ENCODE data around the gene DPP6.

DPP6 gene

DNA sequence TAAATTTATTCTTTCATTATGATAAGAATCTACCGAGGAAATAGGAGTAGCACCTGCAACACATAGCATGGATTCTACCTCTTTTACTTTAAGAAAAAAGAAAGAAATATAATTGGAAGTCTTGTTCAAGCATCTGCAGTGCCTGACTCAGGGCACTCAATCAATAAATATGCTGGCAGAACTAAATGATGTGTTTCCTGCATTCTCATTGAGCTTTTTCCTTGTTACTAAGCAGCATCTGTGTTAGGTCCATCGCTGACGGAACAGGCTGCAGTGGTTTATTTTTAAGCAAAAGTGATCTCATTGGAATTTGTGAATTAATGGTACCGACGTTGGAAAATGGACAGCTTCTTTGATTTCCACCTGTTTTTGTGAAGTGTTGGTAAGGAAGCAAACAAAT, 417.5 kb downstream of the DPP6 start:
- Histone ChIP-seq H3F3A (ENCODE audit: low read depth) (no peaks in the 10 kb centered on the region), H3K27me3 (ENCODE audit: insufficient read depth, low read length, poor library complexity, severe bottlenecking) (no peaks in the 10 kb centered on the region), H3K9me3 (ENCODE audit: insufficient read depth, low read depth, low read length) (0 out of 2 replicates have a peak, but pooled peaks cover 3% of the 10 kb centered on the region), H3K4me2 (ENCODE audit: low read depth, low read length, poor library complexity, severe bottlenecking) (no peak overlapping the region), H3K9ac (ENCODE audit: low read depth, low read length, poor library complexity, severe bottlenecking) (no peak overlapping the region), H4K20me1 (ENCODE audit: insufficient read depth, low read length, poor library complexity, severe bottlenecking) (no peaks in the 10 kb centered on the region), H3K79me2 (ENCODE audit: insufficient read depth, low read length) (no peaks in the 10 kb centered on the region), H3K4me1 (ENCODE audit: insufficient read depth, low read length, poor library complexity, severe bottlenecking) (no peaks in the 10 kb centered on the region), H3K36me3 (ENCODE audit: insufficient read depth, low read length) (no peaks in the 10 kb centered on the region), H3K9me2 (replicated peaks; ENCODE audit: low read depth, low read length) (no peaks in the 10 kb centered on the region), H3K4me3 (ENCODE audit: low read length, poor library complexity, severe bottlenecking) (no peak overlapping the region), H2AFZ (ENCODE audit: low read length) (no peak overlapping the region)
- TF ChIP-seq, protein P1, sequence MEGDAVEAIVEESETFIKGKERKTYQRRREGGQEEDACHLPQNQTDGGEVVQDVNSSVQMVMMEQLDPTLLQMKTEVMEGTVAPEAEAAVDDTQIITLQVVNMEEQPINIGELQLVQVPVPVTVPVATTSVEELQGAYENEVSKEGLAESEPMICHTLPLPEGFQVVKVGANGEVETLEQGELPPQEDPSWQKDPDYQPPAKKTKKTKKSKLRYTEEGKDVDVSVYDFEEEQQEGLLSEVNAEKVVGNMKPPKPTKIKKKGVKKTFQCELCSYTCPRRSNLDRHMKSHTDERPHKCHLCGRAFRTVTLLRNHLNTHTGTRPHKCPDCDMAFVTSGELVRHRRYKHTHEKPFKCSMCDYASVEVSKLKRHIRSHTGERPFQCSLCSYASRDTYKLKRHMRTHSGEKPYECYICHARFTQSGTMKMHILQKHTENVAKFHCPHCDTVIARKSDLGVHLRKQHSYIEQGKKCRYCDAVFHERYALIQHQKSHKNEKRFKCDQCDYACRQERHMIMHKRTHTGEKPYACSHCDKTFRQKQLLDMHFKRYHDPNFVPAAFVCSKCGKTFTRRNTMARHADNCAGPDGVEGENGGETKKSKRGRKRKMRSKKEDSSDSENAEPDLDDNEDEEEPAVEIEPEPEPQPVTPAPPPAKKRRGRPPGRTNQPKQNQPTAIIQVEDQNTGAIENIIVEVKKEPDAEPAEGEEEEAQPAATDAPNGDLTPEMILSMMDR (conservative IDR thresholded peaks at IDR 0.05; ENCODE audit: low read length): no peak
- no peak for TF ChIP-seq EZH2phosphoT487 (IDR thresholded peaks at IDR 0.05; ENCODE audit: borderline replicate concordance)

- Histone ChIP-seq H3K4me2 (ENCODE audit: low read depth, low read length, poor library complexity, severe bottlenecking) (no peak overlapping the region), H3K4me3 (ENCODE audit: low read length, poor library complexity, severe bottlenecking) (no peak overlapping the region), H3K9me2 (replicated peaks; ENCODE audit: low read depth, low read length) (no peaks in the 10 kb centered on the region), H3K4me1 (ENCODE audit: insufficient read depth, low read length, poor library complexity, severe bottlenecking) (no peaks in the 10 kb centered on the region), H3K79me2 (ENCODE audit: insufficient read depth, low read length) (no peaks in the 10 kb centered on the region), H3K36me3 (ENCODE audit: insufficient read depth, low read length) (no peaks in the 10 kb centered on the region), H4K20me1 (ENCODE audit: insufficient read depth, low read length, poor library complexity, severe bottlenecking) (no peaks in the 10 kb centered on the region), H2AFZ (ENCODE audit: low read length) (no peak overlapping the region), H3K9ac (ENCODE audit: low read depth, low read length, poor library complexity, severe bottlenecking) (no peak overlapping the region), H3K9me3 (ENCODE audit: insufficient read depth, low read depth, low read length) (0 out of 2 replicates have a peak, but pooled peaks cover 3% of the 10 kb centered on the region), H3F3A (ENCODE audit: low read depth) (no peaks in the 10 kb centered on the region), H3K27me3 (ENCODE audit: insufficient read depth, low read length, poor library complexity, severe bottlenecking) (no peaks in the 10 kb centered on the region)
- TF ChIP-seq, protein P1 (conservative IDR thresholded peaks at IDR 0.05; ENCODE audit: low read length): no peak
- no peak for TF ChIP-seq EZH2phosphoT487 (IDR thresholded peaks at IDR 0.05; ENCODE audit: borderline replicate concordance)
Observed at GRCh38 chr7:154472343-154472742, 420.1 kb downstream of the DPP6 start.

DNA sequence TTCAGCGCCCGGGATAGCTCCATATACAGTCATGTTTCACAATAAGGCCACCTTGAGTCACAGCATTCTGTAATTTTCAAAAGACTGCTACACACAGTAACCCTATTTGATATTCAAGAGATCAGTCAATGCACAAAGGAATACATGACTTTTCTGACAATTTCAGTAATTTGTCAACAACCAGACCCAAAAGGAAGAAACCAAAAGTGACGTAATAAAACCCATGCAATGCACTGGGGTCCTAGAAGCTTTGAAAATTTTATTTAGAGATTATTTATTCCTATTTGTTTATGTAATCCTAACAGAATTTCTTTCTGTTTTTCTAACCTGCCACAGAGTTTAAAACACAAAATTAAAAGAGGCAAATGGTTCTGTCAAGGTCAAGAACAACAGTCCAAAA, 421.2 kb downstream of the DPP6 start:
- Histone ChIP-seq H3F3A (ENCODE audit: low read depth) (no peaks in the 10 kb centered on the region), H3K27me3 (ENCODE audit: insufficient read depth, low read length, poor library complexity, severe bottlenecking) (no peaks in the 10 kb centered on the region), H3K9me2 (replicated peaks; ENCODE audit: low read depth, low read length) (no peaks in the 10 kb centered on the region), H3K4me2 (ENCODE audit: low read depth, low read length, poor library complexity, severe bottlenecking) (no peak overlapping the region), H3K4me1 (ENCODE audit: insufficient read depth, low read length, poor library complexity, severe bottlenecking) (no peaks in the 10 kb centered on the region), H3K9ac (ENCODE audit: low read depth, low read length, poor library complexity, severe bottlenecking) (no peak overlapping the region), H2AFZ (ENCODE audit: low read length) (no peak overlapping the region), H3K4me3 (ENCODE audit: low read length, poor library complexity, severe bottlenecking) (no peak overlapping the region), H3K79me2 (ENCODE audit: insufficient read depth, low read length) (no peaks in the 10 kb centered on the region), H3K36me3 (ENCODE audit: insufficient read depth, low read length) (no peaks in the 10 kb centered on the region), H3K9me3 (ENCODE audit: insufficient read depth, low read depth, low read length) (0 out of 2 replicates have a peak, but pooled peaks cover 3% of the 10 kb centered on the region), H4K20me1 (ENCODE audit: insufficient read depth, low read length, poor library complexity, severe bottlenecking) (no peaks in the 10 kb centered on the region)
- no peak for TF ChIP-seq EZH2phosphoT487 (IDR thresholded peaks at IDR 0.05; ENCODE audit: borderline replicate concordance)
- TF ChIP-seq, protein P1 (conservative IDR thresholded peaks at IDR 0.05; ENCODE audit: low read length): no peak

Data from Loucy (cell line).